ENCODE results near the gene C1orf198. TPM values are rescaled to one million over a fixed set of nuclear protein-coding genes. Genes with fewer than 3 reads are reported as not detected.

C1orf198 gene
- polyA plus RNA-seq, 2 of the 4 experiments (the other 2 are of a cell fraction): 12.0 to 20.4 TPM

DNA sequence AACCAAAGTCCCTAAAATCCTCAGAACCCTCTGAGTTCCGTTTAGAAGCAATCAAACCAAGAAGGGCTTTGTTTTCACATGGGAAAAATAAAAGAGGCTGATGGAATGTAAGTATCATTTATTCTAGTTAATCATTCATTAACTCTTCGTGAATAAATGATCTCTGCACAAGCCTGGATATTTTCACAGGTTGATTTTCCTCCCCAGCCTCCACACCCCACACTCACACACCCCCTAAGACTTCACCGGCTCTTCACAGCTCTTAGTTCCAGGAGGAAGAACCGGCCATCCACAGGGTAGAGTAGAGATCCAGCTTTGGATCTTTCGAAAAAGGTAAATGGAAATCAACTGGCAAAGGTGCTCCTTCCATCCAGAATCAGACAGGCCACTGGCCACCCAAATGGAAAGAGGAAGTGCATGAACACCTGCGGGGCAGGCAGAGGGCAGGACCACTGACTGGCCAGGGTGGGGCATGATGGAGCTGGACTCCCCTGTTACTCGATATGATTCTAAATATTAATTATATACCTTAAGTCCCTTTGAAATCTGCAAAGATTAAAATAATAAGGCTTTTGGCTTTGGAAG, 10.0 kb downstream of the C1orf198 start:
- no peak for TF ChIP-seq MYC (IDR thresholded peaks at IDR 0.05; ENCODE audit: borderline replicate concordance, low read length)
- Histone ChIP-seq H3K4me3 (no peak overlapping the region), H3K9me3 (0 out of 3 replicates have a peak, but pooled peaks cover under 1% of the 10 kb centered on the region), H3K4me1 (peaks cover 14% of the 10 kb centered on the region; the same call in 2 of the 3 replicates), H3K4me2 (peak overlapping the region; percentile 18; the same call in 1 of the 3 replicates), H3K27ac (no peak overlapping the region)
- ATAC-seq (no peak), DNase-seq (ENCODE audit: low read depth in 1 of 2, low spot score in 1 of 2) (no peak), FAIRE-seq (no peak)
- POLR2A ChIA-PET: interaction anchor here (0.8 kb wide), 1 partner anchor 10 kb away, joined by 3 read pairs; the partner anchor contains the start of gene C1orf198
- CTCF ChIA-PET: no interaction called here
- 74% methylated on average over 7 of the region's 7 CpGs for WGBS (ENCODE audit: missing lambda C conversion rate)

DNA sequence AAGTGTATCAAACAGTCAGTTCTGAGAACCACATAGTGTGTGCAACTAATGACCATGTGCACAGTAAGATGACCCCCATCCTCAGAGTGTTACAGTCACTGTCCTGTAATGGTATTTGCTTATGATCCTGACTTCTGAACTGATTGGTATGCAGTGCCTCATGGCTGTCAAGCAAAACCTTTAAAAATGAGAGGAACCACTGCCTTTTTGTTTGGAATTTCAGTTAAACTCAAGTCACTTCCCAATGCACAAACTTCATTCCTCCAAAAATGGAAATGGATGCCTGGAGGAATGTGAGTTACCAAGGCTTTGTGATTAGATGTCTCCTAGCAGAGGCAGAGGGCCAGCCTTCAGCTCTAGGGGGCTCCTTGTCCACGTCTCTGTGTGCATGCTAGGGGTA, 10.5 kb downstream of the C1orf198 start:
- H3K4me2 ChIP-seq: peak overlapping the region; percentile 18; the same call in 1 of the 3 replicates
- peaks cover 14% of the 10 kb centered on the region; the same call in 2 of the 3 replicates for H3K4me1 ChIP-seq
- no peak overlapping the region for H3K4me3 ChIP-seq
- CTCF ChIA-PET: no interaction called here
- no peak overlapping the region for H3K27ac ChIP-seq
- ATAC-seq (0 out of 6 replicates have a peak, but pooled peaks of 1 of the 2 experiments have one; percentile 45), DNase-seq (ENCODE audit: low read depth in 1 of 2, low spot score in 1 of 2) (no peak), FAIRE-seq (no peak)
- peaks cover 5% of the 10 kb centered on the region; the same call in 1 of the 3 replicates for H3K9me3 ChIP-seq
- POLR2A ChIA-PET: no interaction called here
- 57% methylated on average over 1 of the region's 1 CpG for WGBS (ENCODE audit: missing lambda C conversion rate)
- TF ChIP-seq HOXB13 (CRISPR knock-in tag; IDR thresholded peaks at IDR 0.05; ENCODE audit: low read depth) (no peak), CHD4 (IDR thresholded peaks at IDR 0.05; ENCODE audit: borderline replicate concordance) (no peak), MAZ (IDR thresholded peaks at IDR 0.05; ENCODE audit: borderline replicate concordance, low read depth, low read length) (no peak), MYC (IDR thresholded peaks at IDR 0.05; ENCODE audit: borderline replicate concordance, low read length) (no peak), KDM5A (IDR thresholded peaks at IDR 0.05) (no peak), MAFK (IDR thresholded peaks at IDR 0.05; ENCODE audit: partially characterized antibody) (no peak), CEBPB (IDR thresholded peaks at IDR 0.05) (no peak), NPAS2 (CRISPR knock-in tag; IDR thresholded peaks at IDR 0.05; ENCODE audit: borderline replicate concordance) (no peak)

DNA sequence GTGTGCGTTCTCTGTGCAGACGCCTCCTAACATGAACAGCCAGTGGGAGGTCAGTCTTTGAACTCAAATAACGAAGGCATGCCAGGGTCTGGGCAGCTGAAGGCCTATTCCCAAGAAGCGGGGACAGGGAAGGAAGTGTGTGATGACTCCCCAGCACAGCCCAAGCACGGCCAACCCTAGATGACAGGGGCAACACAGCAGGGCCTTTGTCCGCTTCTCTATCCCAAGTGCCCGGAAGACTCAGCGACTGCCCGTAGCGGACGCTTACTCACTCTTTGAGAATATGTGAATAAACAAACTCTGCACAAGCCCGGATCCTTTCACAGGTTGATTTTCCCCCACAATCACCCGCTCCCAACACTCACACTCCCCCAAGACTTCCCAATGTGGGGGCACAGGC, 11.2 kb downstream of the C1orf198 start:
- H3K27ac ChIP-seq: no peak overlapping the region
- FAIRE-seq (no peak), DNase-seq (ENCODE audit: low read depth in 1 of 2, low spot score in 1 of 2) (no peak), ATAC-seq (no peak)
- no peak overlapping the region for H3K4me2 ChIP-seq
- peaks cover 5% of the 10 kb centered on the region; the same call in 1 of the 3 replicates for H3K9me3 ChIP-seq
- 95% methylated on average over 13 of the region's 13 CpGs for WGBS (ENCODE audit: missing lambda C conversion rate)
- H3K4me3 ChIP-seq: no peak overlapping the region
- CTCF ChIA-PET: no interaction called here
- H3K4me1 ChIP-seq: peaks cover 14% of the 10 kb centered on the region; the same call in 2 of the 3 replicates
- POLR2A ChIA-PET: no interaction called here
- no peak for TF ChIP-seq HOXA7 (CRISPR knock-in tag; IDR thresholded peaks at IDR 0.05)
- TF ChIP-seq, protein P1, sequence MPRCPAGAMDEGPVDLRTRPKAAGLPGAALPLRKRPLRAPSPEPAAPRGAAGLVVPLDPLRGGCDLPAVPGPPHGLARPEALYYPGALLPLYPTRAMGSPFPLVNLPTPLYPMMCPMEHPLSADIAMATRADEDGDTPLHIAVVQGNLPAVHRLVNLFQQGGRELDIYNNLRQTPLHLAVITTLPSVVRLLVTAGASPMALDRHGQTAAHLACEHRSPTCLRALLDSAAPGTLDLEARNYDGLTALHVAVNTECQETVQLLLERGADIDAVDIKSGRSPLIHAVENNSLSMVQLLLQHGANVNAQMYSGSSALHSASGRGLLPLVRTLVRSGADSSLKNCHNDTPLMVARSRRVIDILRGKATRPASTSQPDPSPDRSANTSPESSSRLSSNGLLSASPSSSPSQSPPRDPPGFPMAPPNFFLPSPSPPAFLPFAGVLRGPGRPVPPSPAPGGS (IDR thresholded peaks at IDR 0.05): no peak
- no peak for TF ChIP-seq KDM5A (IDR thresholded peaks at IDR 0.05)
- no peak for TF ChIP-seq CEBPB (IDR thresholded peaks at IDR 0.05)
- TF ChIP-seq NFE2L2 (conservative IDR thresholded peaks at IDR 0.05; ENCODE audit: low read length): no peak
- TF ChIP-seq, protein P2, sequence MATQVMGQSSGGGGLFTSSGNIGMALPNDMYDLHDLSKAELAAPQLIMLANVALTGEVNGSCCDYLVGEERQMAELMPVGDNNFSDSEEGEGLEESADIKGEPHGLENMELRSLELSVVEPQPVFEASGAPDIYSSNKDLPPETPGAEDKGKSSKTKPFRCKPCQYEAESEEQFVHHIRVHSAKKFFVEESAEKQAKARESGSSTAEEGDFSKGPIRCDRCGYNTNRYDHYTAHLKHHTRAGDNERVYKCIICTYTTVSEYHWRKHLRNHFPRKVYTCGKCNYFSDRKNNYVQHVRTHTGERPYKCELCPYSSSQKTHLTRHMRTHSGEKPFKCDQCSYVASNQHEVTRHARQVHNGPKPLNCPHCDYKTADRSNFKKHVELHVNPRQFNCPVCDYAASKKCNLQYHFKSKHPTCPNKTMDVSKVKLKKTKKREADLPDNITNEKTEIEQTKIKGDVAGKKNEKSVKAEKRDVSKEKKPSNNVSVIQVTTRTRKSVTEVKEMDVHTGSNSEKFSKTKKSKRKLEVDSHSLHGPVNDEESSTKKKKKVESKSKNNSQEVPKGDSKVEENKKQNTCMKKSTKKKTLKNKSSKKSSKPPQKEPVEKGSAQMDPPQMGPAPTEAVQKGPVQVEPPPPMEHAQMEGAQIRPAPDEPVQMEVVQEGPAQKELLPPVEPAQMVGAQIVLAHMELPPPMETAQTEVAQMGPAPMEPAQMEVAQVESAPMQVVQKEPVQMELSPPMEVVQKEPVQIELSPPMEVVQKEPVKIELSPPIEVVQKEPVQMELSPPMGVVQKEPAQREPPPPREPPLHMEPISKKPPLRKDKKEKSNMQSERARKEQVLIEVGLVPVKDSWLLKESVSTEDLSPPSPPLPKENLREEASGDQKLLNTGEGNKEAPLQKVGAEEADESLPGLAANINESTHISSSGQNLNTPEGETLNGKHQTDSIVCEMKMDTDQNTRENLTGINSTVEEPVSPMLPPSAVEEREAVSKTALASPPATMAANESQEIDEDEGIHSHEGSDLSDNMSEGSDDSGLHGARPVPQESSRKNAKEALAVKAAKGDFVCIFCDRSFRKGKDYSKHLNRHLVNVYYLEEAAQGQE (IDR thresholded peaks at IDR 0.05): no peak
- TF ChIP-seq, protein P3, sequence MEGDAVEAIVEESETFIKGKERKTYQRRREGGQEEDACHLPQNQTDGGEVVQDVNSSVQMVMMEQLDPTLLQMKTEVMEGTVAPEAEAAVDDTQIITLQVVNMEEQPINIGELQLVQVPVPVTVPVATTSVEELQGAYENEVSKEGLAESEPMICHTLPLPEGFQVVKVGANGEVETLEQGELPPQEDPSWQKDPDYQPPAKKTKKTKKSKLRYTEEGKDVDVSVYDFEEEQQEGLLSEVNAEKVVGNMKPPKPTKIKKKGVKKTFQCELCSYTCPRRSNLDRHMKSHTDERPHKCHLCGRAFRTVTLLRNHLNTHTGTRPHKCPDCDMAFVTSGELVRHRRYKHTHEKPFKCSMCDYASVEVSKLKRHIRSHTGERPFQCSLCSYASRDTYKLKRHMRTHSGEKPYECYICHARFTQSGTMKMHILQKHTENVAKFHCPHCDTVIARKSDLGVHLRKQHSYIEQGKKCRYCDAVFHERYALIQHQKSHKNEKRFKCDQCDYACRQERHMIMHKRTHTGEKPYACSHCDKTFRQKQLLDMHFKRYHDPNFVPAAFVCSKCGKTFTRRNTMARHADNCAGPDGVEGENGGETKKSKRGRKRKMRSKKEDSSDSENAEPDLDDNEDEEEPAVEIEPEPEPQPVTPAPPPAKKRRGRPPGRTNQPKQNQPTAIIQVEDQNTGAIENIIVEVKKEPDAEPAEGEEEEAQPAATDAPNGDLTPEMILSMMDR (IDR thresholded peaks at IDR 0.05): no peak
- TF ChIP-seq, protein P4, sequence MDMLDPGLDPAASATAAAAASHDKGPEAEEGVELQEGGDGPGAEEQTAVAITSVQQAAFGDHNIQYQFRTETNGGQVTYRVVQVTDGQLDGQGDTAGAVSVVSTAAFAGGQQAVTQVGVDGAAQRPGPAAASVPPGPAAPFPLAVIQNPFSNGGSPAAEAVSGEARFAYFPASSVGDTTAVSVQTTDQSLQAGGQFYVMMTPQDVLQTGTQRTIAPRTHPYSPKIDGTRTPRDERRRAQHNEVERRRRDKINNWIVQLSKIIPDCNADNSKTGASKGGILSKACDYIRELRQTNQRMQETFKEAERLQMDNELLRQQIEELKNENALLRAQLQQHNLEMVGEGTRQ (IDR thresholded peaks at IDR 0.05): no peak
- TF ChIP-seq, protein P5, sequence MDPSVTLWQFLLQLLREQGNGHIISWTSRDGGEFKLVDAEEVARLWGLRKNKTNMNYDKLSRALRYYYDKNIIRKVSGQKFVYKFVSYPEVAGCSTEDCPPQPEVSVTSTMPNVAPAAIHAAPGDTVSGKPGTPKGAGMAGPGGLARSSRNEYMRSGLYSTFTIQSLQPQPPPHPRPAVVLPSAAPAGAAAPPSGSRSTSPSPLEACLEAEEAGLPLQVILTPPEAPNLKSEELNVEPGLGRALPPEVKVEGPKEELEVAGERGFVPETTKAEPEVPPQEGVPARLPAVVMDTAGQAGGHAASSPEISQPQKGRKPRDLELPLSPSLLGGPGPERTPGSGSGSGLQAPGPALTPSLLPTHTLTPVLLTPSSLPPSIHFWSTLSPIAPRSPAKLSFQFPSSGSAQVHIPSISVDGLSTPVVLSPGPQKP (IDR thresholded peaks at IDR 0.05; ENCODE audit: low read depth, low read length): no peak
- TF ChIP-seq, protein P6, sequence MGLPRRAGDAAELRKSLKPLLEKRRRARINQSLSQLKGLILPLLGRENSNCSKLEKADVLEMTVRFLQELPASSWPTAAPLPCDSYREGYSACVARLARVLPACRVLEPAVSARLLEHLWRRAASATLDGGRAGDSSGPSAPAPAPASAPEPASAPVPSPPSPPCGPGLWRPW (IDR thresholded peaks at IDR 0.05): no peak
- no peak for TF ChIP-seq BHLHE40 (IDR thresholded peaks at IDR 0.05; ENCODE audit: low read depth, low read length)
- TF ChIP-seq CHD4 (IDR thresholded peaks at IDR 0.05; ENCODE audit: borderline replicate concordance): no peak
- no peak for TF ChIP-seq ZC3H11A (IDR thresholded peaks at IDR 0.05)
- no peak for TF ChIP-seq TFCP2L1 (CRISPR knock-in tag; IDR thresholded peaks at IDR 0.05)
- TF ChIP-seq ESRRA (IDR thresholded peaks at IDR 0.05; ENCODE audit: borderline replicate concordance, low read length): no peak
- TF ChIP-seq NPAS2 (CRISPR knock-in tag; IDR thresholded peaks at IDR 0.05; ENCODE audit: borderline replicate concordance): no peak
- TF ChIP-seq FOXS1 (CRISPR knock-in tag; IDR thresholded peaks at IDR 0.05): no peak
